Peyer's patch (tissue), 4 donors: ENCODE results near the gene KDM6A.

Experiments used
- CTCF ChIP-seq, 6 experiments: fragments of 450-650 bp in 4 of 6; fragments of 200-600 bp in 2 of 6; sonication (generic) in 1 of 6; IDR thresholded peaks; one replicate each; pipeline ENCODE4 v1.5.1; 2017 to 2019; ENCODE audit warnings: antibody characterized with exemption in 6 of 6, mild to moderate bottlenecking in 3 of 6, moderate library complexity in 1 of 6
- POLR2A ChIP-seq, 2 donors: fragments of 450-650 bp; IDR thresholded peaks; one replicate each; pipeline ENCODE4 v1.5.1; 2017; ENCODE audit warnings: antibody characterized with exemption in 2 of 2, mild to moderate bottlenecking in 2 of 2, moderate library complexity in 2 of 2

GRCh38 chrX:45011131-45011530 lies 138.1 kb downstream of the KDM6A start:
- no peak for TF ChIP-seq CTCF (IDR thresholded peaks at IDR 0.05)
- no peak for TF ChIP-seq POLR2A (IDR thresholded peaks at IDR 0.05)
